GM19099 (cell line): ENCODE measurements around the gene TMEM252.

Source experiments
- POLR2A ChIP-seq: IDR thresholded peaks from 3 replicates; pipeline ENCODE4 v1.6.1; 2011; ENCODE audit warnings: low read depth; ENCODE audit not compliant: insufficient read length; ENCODE audit errors: extremely low read depth

Gene TMEM252

DNA sequence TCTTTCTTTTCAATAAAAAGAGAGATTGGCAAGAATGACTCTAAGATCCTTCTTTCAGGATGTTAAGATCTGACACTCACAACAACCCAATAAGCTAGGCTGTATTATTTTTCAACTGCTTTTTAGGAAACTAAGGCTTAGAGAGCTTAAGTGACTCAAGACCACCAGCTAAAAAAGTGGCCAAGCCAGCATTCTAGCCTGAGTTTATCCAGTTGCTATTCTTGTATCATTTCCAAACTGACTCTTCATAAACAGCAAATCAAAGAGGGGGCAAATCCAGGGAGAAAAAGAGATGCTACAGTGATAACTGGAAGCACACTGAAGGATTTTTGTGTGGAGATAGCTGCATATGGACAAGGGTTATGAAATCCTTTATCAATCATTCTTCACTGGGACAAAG is 47.1 kb downstream of the TMEM252 start:
- TF ChIP-seq POLR2A, result no peak

- no peak for TF ChIP-seq POLR2A
These were observed 47.9 kb downstream of the TMEM252 start for GRCh38 chr9:68492806-68493205.

DNA sequence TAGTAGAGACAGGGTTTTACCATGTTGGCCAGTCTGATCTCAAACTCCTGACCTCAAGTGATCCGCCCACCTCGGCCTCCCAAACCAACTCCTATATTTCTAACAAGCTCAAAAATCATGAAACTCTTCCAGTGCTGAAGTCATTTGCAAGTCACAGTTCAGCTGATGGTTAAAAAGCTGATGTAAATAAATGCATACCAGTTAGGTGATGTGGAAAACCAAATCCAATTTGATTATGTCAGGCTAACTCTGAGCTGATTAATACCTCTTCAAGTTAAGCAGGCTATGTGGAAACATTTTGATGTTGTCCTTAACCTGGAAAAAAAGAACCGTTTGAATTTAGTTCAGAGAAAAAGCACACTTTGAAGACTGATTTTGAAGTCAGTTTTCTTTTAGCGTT is 51.0 kb downstream of the TMEM252 start:
- no peak for TF ChIP-seq POLR2A

DNA sequence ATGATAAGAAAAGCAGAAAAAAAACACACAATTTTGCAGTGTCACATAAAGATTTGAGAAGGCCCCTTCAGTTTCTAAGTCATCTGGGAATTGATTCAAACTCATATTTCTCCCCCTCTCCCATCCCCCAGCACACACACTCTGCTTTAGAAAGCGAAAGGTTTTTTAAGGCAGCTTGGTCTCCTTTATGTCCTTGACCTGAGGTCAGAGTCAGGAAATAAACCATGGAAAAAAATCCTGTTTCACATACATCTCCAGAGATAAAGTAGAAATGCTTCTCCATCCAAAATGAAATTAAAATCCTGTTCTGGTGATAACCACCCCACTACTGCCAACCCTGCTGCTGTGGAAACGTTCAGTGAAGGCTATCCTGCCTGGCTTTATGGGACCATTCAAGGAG is 52.6 kb downstream of the TMEM252 start:
- TF ChIP-seq POLR2A, result no peak
